ENCODE measurements around the gene CABP4. TPM values are rescaled to one million over a fixed set of nuclear protein-coding genes. Genes with fewer than 3 reads are reported as not detected.

Gene CABP4
- total RNA-seq, 2 donors from 2014 or later: 5.3 to 5.7 TPM

DNA sequence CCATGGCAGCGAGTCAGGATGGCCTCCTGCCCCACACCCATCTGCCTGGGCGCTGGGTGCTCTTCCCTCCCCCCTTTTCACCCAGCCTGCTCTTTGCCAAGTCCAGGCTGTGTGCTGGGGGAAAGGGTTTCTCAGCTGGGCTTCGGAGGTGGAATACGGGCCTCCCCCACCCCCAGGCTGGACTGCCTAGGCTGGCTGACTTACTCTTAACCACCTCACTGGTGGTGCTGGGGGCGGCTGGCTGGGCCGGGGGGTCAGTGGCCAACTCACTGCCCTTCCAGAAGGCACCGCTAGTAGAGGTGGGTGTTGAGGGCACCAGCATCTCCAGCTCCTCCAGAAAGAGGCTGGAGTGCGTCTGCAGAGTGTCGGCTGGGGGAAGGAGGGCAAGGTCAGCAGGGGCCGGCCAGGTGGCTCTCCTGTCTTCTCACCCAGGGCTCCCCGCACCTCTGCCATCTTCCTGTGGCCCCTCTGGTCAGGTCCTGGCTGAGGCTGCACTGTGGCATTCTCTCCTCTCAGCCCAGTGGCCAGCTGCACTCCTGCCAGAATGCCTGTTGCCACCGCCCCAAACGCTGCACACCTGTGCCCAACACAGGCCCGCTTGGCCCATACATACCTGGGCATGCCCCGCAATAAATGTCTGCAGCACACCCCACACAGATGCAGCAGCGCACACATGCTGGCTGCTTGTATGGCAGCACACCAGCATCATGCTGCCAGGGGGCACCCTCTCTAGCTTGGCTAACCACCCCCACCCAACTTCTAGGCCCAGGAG, 40.3 kb downstream of the CABP4 start:
- Histone ChIP-seq H3K36me3 (peaks cover 47% of the 10 kb centered on the region), H3K27me3 (replicated peaks; ENCODE audit: insufficient read depth) (no peaks in the 10 kb centered on the region), H3K27ac (no peak overlapping the region), H3K9me3 (no peaks in the 10 kb centered on the region), H3K4me3 (no peak overlapping the region), H3K4me1 (ENCODE audit: control insufficient read depth in 1 of 2, low read depth in 2 of 2) (no peaks in the 10 kb centered on the region)
- TF ChIP-seq, protein P1, sequence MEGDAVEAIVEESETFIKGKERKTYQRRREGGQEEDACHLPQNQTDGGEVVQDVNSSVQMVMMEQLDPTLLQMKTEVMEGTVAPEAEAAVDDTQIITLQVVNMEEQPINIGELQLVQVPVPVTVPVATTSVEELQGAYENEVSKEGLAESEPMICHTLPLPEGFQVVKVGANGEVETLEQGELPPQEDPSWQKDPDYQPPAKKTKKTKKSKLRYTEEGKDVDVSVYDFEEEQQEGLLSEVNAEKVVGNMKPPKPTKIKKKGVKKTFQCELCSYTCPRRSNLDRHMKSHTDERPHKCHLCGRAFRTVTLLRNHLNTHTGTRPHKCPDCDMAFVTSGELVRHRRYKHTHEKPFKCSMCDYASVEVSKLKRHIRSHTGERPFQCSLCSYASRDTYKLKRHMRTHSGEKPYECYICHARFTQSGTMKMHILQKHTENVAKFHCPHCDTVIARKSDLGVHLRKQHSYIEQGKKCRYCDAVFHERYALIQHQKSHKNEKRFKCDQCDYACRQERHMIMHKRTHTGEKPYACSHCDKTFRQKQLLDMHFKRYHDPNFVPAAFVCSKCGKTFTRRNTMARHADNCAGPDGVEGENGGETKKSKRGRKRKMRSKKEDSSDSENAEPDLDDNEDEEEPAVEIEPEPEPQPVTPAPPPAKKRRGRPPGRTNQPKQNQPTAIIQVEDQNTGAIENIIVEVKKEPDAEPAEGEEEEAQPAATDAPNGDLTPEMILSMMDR (IDR thresholded peaks at IDR 0.05): no peak
- ATAC-seq (ENCODE audit: insufficient number of reproducible peaks, low FRiP score, low read depth): no peak
- DNase-seq (ENCODE audit: low spot score): no peak

DNA sequence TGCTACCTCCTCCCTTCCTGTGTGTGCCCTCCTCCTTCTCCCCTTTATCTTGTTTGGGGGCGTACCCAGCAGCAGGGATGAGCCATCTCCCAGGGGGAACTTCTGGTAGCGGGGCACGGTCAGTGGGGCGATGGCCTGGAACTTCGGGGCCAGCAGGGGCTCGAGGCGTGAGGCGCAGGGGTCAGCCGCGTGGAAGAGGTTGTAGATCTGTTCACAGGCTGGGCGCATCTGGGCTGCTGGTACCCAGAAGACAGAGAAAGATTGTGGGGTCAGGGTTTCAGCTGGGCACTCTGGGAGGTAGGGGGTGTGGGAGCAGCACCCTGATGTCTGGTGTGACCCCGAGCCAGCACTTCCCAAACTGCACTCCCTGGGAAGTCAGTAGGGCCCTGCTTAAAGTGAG, 41.0 kb downstream of the CABP4 start:
- Histone ChIP-seq H3K9me3 (no peaks in the 10 kb centered on the region), H3K27ac (no peak overlapping the region), H3K36me3 (peaks cover 40% of the 10 kb centered on the region), H3K4me1 (ENCODE audit: control insufficient read depth in 1 of 2, low read depth in 2 of 2) (no peaks in the 10 kb centered on the region), H3K27me3 (replicated peaks; ENCODE audit: insufficient read depth) (no peaks in the 10 kb centered on the region), H3K4me3 (no peak overlapping the region)
- TF ChIP-seq, protein P1 (IDR thresholded peaks at IDR 0.05): no peak
- ATAC-seq (ENCODE audit: insufficient number of reproducible peaks, low FRiP score, low read depth) (no peak), DNase-seq (ENCODE audit: low spot score) (no peak)

DNA sequence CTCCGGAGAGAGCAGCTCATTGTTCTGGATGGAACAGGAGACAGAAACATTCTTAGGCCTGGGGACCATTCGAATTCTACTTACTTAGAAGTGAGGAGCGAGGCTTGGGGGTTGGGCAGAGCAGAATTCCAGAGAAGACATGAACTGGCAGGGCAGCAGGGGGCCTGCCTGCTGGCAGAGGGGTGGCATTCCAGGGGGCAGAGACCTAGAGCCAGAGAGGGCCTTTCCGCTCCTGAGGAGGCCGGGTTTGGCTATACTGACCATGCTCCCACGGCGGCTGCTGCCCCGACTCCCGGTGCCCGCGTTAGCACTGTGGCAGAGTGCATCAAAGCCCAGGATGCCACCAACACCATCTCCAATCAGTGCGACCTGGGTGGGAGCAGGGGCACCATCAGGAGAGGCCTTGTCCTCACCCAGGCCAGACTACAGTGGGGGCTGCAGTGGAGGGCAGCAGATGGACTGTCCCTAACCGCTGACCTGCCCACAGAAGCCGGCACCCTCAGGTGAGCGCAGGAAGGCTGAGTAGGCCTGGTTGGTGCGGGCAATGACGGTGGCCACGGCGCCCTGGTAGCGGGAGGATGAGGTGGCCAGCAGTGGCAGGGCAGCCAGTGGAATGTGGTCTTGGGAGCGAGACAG, 42.6 kb downstream of the CABP4 start:
- TF ChIP-seq, protein P1 (IDR thresholded peaks at IDR 0.05): no peak
- ATAC-seq (ENCODE audit: insufficient number of reproducible peaks, low FRiP score, low read depth) (no peak), DNase-seq (ENCODE audit: low spot score) (no peak)
- Histone ChIP-seq H3K9me3 (no peaks in the 10 kb centered on the region), H3K27ac (no peak overlapping the region), H3K36me3 (peaks cover 26% of the 10 kb centered on the region), H3K27me3 (replicated peaks; ENCODE audit: insufficient read depth) (no peaks in the 10 kb centered on the region), H3K4me1 (ENCODE audit: control insufficient read depth in 1 of 2, low read depth in 2 of 2) (no peaks in the 10 kb centered on the region), H3K4me3 (no peak overlapping the region)

DNA sequence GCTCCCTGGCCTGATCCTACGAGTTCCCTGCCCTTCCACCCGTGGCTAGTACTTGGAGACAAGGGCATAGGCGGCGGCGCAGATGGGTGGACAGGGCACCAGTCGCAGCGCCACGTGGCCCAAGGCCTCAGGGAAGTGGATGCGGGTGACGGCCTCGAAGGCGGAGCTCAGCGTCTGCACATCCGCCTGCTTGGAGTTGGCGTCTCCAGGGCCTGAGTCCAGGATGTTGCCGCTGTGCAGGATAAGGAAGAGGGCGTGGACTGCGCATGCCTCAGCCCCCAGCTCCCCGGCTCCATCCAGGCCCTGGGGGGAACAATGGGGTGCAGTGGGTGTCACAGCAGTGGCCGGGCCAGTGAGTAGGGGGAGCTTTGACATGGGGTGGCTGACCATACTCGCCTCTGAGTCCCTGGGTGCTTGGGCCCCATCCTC, 43.4 kb downstream of the CABP4 start:
- Histone ChIP-seq H3K4me1 (ENCODE audit: control insufficient read depth in 1 of 2, low read depth in 2 of 2) (peaks cover under 1 to 3% of the 10 kb centered on the region in 2 donors), H3K36me3 (peaks cover 19% of the 10 kb centered on the region), H3K4me3 (no peak overlapping the region), H3K9me3 (no peaks in the 10 kb centered on the region), H3K27ac (no peak overlapping the region), H3K27me3 (replicated peaks; ENCODE audit: insufficient read depth) (no peaks in the 10 kb centered on the region)
- TF ChIP-seq, protein P1 (IDR thresholded peaks at IDR 0.05): no peak
- ATAC-seq (ENCODE audit: insufficient number of reproducible peaks, low FRiP score, low read depth) (no peak), DNase-seq (ENCODE audit: low spot score) (no peak)

DNA sequence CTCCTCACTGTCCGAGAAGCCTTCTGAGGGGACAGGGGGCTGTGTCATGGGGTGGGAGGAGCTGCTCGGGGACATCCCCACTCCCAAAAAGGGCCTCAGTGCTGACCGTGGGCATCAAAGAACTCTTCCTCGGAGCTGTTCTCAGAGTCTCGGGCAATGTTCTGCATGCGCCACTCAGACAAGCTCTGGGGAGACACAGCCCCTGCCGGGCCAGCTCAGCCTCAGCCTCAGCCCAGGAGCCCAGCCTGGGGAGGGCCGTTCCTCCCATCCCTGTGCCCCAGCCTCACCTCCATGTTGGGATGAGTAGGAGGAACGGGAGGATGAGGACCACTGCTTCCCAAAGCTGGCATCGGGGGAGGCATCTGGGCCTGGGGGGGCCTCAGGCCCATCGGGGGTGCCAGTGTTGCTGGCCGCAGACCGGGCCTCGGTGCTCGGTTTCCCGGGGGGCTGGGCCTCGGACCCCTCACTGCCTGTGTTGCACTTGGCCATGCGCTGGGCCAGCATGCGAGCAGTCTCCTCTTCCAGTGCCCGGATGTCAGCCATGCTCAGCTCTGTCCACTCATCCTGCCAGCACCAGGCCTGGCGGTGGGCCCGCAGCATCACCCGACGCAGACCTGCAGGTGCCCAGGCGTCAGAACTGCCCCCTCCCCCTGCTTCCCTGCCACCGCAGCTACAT, 44.8 kb downstream of the CABP4 start:
- H3K36me3 ChIP-seq: peaks cover 15% of the 10 kb centered on the region
- DNase-seq (ENCODE audit: low spot score): no peak
- H3K9me3 ChIP-seq: no peaks in the 10 kb centered on the region
- peaks cover 5 to 17% of the 10 kb centered on the region in 2 donors for H3K4me1 ChIP-seq (ENCODE audit: control insufficient read depth in 1 of 2, low read depth in 2 of 2)
- no peak overlapping the region for H3K27ac ChIP-seq
- no peak for ATAC-seq (ENCODE audit: insufficient number of reproducible peaks, low FRiP score, low read depth)
- TF ChIP-seq, protein P1 (IDR thresholded peaks at IDR 0.05): no peak
- no peaks in the 10 kb centered on the region for H3K27me3 ChIP-seq (replicated peaks; ENCODE audit: insufficient read depth)
- H3K4me3 ChIP-seq: no peak overlapping the region
